HG03571 (cell line): Measurements from ENCODE around the gene CACNA2D2.

Experiments used
- ATAC-seq: cut with Tn5 transposase; IDR thresholded peaks from one replicate; pipeline ENCODE4 v1.9.1; 2021; ENCODE audit not compliant: unreplicated experiment

Gene CACNA2D2

GRCh38 chr3:50319181-50319893, 184.1 kb downstream of the CACNA2D2 start:
- ATAC-seq = no peak

- ATAC-seq = no peak
Measured at GRCh38 chr3:50318615-50319014, 184.8 kb downstream of the CACNA2D2 start.

GRCh38 chr3:50318163-50318562, 185.3 kb downstream of the CACNA2D2 start:
- no peak for ATAC-seq

- ATAC-seq = no peak
Measured at GRCh38 chr3:50317300-50317699, 186.1 kb downstream of the CACNA2D2 start.

GRCh38 chr3:50316657-50317242, 186.7 kb downstream of the CACNA2D2 start:
- ATAC-seq = no peak

- no peak for ATAC-seq
Measured at GRCh38 chr3:50314816-50315215, 188.6 kb downstream of the CACNA2D2 start.

- no peak for ATAC-seq
Measured at GRCh38 chr3:50314342-50314741, 189.1 kb downstream of the CACNA2D2 start.
